Liver (tissue), 9 donors: Measurements from ENCODE around the gene SYS1. TPM values are rescaled to one million over a fixed set of nuclear protein-coding genes. Genes with fewer than 3 reads are reported as not detected.

Experiments
- DNase-seq: peaks from one replicate; pipeline ENCODE4 v3.0.0-alpha.2; 2017; ENCODE audit warnings: low spot score
- H3K27ac ChIP-seq, 2 donors: one replicate each; pipeline ENCODE4 v1.7.0; 2013; ENCODE audit warnings: inconsistent platforms in 2 of 2, low read length in 2 of 2, control low read depth in 1 of 2, low read depth in 1 of 2, mild to moderate bottlenecking in 1 of 2
- H3K27me3 ChIP-seq, 4 donors: one replicate each; pipeline versions ENCODE4 v1.6.1 to v1.7.0; 2013; ENCODE audit warnings: low read length in 3 of 4, inconsistent platforms in 1 of 4, mild to moderate bottlenecking in 1 of 4, moderate library complexity in 1 of 4; ENCODE audit not compliant: control insufficient read depth in 4 of 4, insufficient read depth in 4 of 4
- H3K36me3 ChIP-seq, 4 donors: one replicate each; pipeline versions ENCODE4 v1.6.1 to v1.7.0; 2013; ENCODE audit warnings: low read length in 3 of 4, mild to moderate bottlenecking in 3 of 4, low read depth in 1 of 4, moderate library complexity in 1 of 4; ENCODE audit not compliant: control insufficient read depth in 4 of 4, insufficient read depth in 3 of 4
- H3K4me1 ChIP-seq, 4 donors: one replicate each; pipeline versions ENCODE4 v1.6.1 to v1.7.0; 2013; ENCODE audit warnings: low read length in 3 of 4, mild to moderate bottlenecking in 3 of 4, moderate library complexity in 1 of 4; ENCODE audit not compliant: control insufficient read depth in 4 of 4, insufficient read depth in 4 of 4
- H3K4me3 ChIP-seq, 3 donors: one replicate each; pipeline versions ENCODE4 v1.6.1 to v1.7.0; 2013; ENCODE audit warnings: low read length in 3 of 3, control low read depth in 1 of 3, low read depth in 1 of 3, mild to moderate bottlenecking in 1 of 3
- H3K9ac ChIP-seq, 2 donors: one replicate each; pipeline ENCODE4 v1.7.0; 2013; ENCODE audit warnings: low read length in 2 of 2, mild to moderate bottlenecking in 2 of 2, moderate library complexity in 2 of 2, control low read depth in 1 of 2, low read depth in 1 of 2
- H3K9me3 ChIP-seq, 4 donors: one replicate each; pipeline versions ENCODE4 v1.6.1 to v1.7.0; 2013; ENCODE audit warnings: low read length in 3 of 4; ENCODE audit not compliant: control insufficient read depth in 4 of 4
- ATF3 ChIP-seq: IDR thresholded peaks from 2 replicates; pipeline ENCODE4 v1.6.1; 2016; ENCODE audit warnings: antibody characterized with exemption
- EGR1 ChIP-seq, 2 donors: IDR thresholded peaks; 2 replicates each; pipeline ENCODE4 v1.6.1; 2016 to 2018; ENCODE audit warnings: antibody characterized with exemption in 2 of 2, low read depth in 2 of 2
- FOXA1 ChIP-seq: IDR thresholded peaks from 2 replicates; pipeline ENCODE4 v1.6.1; 2016; ENCODE audit warnings: antibody characterized with exemption
- GABPA ChIP-seq, 2 donors: IDR thresholded peaks in 1 of 2; conservative IDR thresholded peaks in 1 of 2; 2 replicates each; pipeline ENCODE4 v1.6.1; 2016; ENCODE audit warnings: antibody characterized with exemption in 2 of 2, mild to moderate bottlenecking in 1 of 2, moderate library complexity in 1 of 2
- HNF4A ChIP-seq, 2 donors: conservative IDR thresholded peaks; 2 replicates each; pipeline ENCODE4 v1.6.1; 2016; ENCODE audit warnings: antibody characterized with exemption in 2 of 2, mild to moderate bottlenecking in 2 of 2
- JUND ChIP-seq, 2 donors: IDR thresholded peaks; 2 replicates each; pipeline ENCODE4 v1.6.1; 2016; ENCODE audit warnings: antibody characterized with exemption in 2 of 2
- NR2F2 ChIP-seq: IDR thresholded peaks from 2 replicates; pipeline ENCODE4 v1.6.1; 2016; ENCODE audit warnings: antibody characterized with exemption
- RAD21 ChIP-seq, 2 donors: IDR thresholded peaks; 2 replicates each; pipeline ENCODE4 v1.6.1; 2016; ENCODE audit warnings: antibody characterized with exemption in 2 of 2, mild to moderate bottlenecking in 2 of 2
- REST ChIP-seq: IDR thresholded peaks from 2 replicates; pipeline ENCODE4 v1.6.1; 2016; ENCODE audit warnings: antibody characterized with exemption, mild to moderate bottlenecking
- RXRA ChIP-seq, 2 donors: IDR thresholded peaks; 2 replicates each; pipeline ENCODE4 v1.6.1; 2017 to 2018; ENCODE audit warnings: antibody characterized with exemption in 2 of 2, mild to moderate bottlenecking in 1 of 2
- SP1 ChIP-seq: IDR thresholded peaks from 2 replicates; pipeline ENCODE4 v1.6.1; 2018; ENCODE audit warnings: antibody characterized with exemption, mild to moderate bottlenecking
- TAF1 ChIP-seq: conservative IDR thresholded peaks from 2 replicates; pipeline ENCODE4 v1.6.1; 2016; ENCODE audit warnings: antibody characterized with exemption, mild to moderate bottlenecking
- YY1 ChIP-seq: IDR thresholded peaks from 2 replicates; pipeline ENCODE4 v1.6.1; 2016; ENCODE audit warnings: antibody characterized with exemption, mild to moderate bottlenecking
- WGBS: extraction: QIAGEN DNeasy Blood & Tissue Kit; methylation state at CpG from one replicate; pipeline ENCODE4 v1.1.7; 2013; 5-methylcytosine and 5-hydroxymethylcytosine counted together
- polyA plus RNA-seq, 2 donors: library from polyadenylated mRNA; stranded (reverse) in 1 of 2; unstranded in 1 of 2; fragments of 200-250 nt in 1 of 2; fragments of >200 nt in 1 of 2; fragmentation: Nextera tagmentation in 1 of 2; extraction: Ambion mirVana in 1 of 2; gene quantifications; one replicate each; pipeline versions ENCODE4 v1.2.1 to v1.2.3, GENCODE V29; 2013 to 2015
- total RNA-seq, 2 donors: library from RNA; depleted of rRNA; stranded (reverse); fragments of >200 nt; gene quantifications; one replicate each; pipeline ENCODE4 v1.2.3, GENCODE V29; 2014
- TF ChIP-seq, protein P1 (sequence below): IDR thresholded peaks from 2 replicates; pipeline ENCODE4 v1.6.1; 2016; ENCODE audit warnings: antibody characterized with exemption
- TF ChIP-seq, protein P2 (sequence below): IDR thresholded peaks from 2 replicates; pipeline ENCODE4 v1.6.1; 2016; ENCODE audit warnings: antibody characterized with exemption
- TF ChIP-seq, protein P3 (sequence below): fragments of 150-350 bp; IDR thresholded peaks from 2 replicates; pipeline ENCODE4 v1.5.1; 2017; ENCODE audit warnings: improper control_type of control experiment, low read depth, low read length; ENCODE audit not compliant: missing input control
- donor health status: healthy.
- donor health status: healthy.
- donor health status: healthy.
- donor health status: healthy.
- donor health status: healthy.

Gene SYS1
- total and polyA plus RNA-seq, 4 donors: 15.0 to 37.8 (median 28.1) TPM

- 87% methylated on average over 7 of the region's 7 CpGs for WGBS
- Histone ChIP-seq H3K4me3 (no peak overlapping the region), H3K9ac (no peak overlapping the region), H3K36me3 (peaks cover 0 to 3% (median 1%) of the 10 kb centered on the region in 4 donors), H3K4me1 (peaks cover 0 to 19% (median 11%) of the 10 kb centered on the region in 4 donors), H3K9me3 (no peaks in the 10 kb centered on the region), H3K27ac (no peak overlapping the region), H3K27me3 (peaks cover 0 to 2% (median 0%) of the 10 kb centered on the region in 4 donors)
- no peak for DNase-seq
- TF ChIP-seq SP1 (no peak), NR2F2 (no peak), YY1 (no peak), FOXA1 (no peak), ATF3 (no peak), GABPA (IDR thresholded peaks at IDR 0.05 in 1 of 2, conservative IDR thresholded peaks at IDR 0.05 in 1 of 2) (no peak), RAD21 (IDR thresholded peaks at IDR 0.05) (no peak), EGR1 (IDR thresholded peaks at IDR 0.05; ENCODE audit: low read depth in 2 of 2) (no peak), REST (no peak), RXRA (IDR thresholded peaks at IDR 0.05) (no peak), JUND (IDR thresholded peaks at IDR 0.05) (no peak), TAF1 (no peak), HNF4A (conservative IDR thresholded peaks at IDR 0.05) (no peak)
- TF ChIP-seq, protein P1, sequence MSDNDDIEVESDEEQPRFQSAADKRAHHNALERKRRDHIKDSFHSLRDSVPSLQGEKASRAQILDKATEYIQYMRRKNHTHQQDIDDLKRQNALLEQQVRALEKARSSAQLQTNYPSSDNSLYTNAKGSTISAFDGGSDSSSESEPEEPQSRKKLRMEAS: no peak
- TF ChIP-seq, protein P2, sequence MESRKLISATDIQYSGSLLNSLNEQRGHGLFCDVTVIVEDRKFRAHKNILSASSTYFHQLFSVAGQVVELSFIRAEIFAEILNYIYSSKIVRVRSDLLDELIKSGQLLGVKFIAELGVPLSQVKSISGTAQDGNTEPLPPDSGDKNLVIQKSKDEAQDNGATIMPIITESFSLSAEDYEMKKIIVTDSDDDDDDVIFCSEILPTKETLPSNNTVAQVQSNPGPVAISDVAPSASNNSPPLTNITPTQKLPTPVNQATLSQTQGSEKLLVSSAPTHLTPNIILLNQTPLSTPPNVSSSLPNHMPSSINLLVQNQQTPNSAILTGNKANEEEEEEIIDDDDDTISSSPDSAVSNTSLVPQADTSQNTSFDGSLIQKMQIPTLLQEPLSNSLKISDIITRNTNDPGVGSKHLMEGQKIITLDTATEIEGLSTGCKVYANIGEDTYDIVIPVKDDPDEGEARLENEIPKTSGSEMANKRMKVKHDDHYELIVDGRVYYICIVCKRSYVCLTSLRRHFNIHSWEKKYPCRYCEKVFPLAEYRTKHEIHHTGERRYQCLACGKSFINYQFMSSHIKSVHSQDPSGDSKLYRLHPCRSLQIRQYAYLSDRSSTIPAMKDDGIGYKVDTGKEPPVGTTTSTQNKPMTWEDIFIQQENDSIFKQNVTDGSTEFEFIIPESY: no peak
- TF ChIP-seq, protein P3, sequence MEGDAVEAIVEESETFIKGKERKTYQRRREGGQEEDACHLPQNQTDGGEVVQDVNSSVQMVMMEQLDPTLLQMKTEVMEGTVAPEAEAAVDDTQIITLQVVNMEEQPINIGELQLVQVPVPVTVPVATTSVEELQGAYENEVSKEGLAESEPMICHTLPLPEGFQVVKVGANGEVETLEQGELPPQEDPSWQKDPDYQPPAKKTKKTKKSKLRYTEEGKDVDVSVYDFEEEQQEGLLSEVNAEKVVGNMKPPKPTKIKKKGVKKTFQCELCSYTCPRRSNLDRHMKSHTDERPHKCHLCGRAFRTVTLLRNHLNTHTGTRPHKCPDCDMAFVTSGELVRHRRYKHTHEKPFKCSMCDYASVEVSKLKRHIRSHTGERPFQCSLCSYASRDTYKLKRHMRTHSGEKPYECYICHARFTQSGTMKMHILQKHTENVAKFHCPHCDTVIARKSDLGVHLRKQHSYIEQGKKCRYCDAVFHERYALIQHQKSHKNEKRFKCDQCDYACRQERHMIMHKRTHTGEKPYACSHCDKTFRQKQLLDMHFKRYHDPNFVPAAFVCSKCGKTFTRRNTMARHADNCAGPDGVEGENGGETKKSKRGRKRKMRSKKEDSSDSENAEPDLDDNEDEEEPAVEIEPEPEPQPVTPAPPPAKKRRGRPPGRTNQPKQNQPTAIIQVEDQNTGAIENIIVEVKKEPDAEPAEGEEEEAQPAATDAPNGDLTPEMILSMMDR: no peak
Observed at GRCh38 chr20:45409521-45410272, 46.7 kb downstream of the SYS1 start.
